Measurements from ENCODE around the gene KRT76.
A peak's percentile ranks its signal among the peaks of the same experiment; 100 is the strongest.

The KRT76 gene

DNA sequence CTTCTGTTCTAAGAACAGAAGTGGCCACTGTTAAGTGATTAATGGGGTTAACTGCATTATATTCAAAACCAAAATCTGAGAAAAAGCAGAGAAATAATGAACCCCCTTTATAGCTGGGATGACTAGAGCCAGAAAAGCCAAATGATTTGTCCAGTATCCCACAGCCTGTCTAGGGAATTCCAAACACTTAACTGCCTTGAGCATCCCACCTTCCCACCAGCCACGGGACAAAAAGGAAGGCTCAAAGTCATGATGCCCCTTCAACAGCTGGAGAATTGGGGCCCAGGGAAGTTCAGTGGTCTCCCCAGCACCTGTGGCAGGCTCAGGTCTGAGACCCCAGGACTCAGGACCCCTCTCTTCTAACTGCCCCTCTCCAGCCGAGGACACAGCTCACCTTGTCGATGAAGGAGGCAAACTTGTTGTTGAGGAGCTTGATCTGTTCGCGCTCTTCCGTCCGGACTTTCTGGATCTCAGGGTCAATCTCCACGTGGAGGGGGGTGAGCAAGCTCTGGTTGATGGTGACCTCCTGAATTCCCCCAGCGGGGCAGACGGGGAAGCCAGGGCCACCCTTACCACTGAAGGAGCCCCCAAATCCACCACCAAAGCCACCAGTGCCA is 36.2 kb upstream of the KRT76 start:
- DNase-seq (ENCODE audit: low spot score), result no peak

DNA sequence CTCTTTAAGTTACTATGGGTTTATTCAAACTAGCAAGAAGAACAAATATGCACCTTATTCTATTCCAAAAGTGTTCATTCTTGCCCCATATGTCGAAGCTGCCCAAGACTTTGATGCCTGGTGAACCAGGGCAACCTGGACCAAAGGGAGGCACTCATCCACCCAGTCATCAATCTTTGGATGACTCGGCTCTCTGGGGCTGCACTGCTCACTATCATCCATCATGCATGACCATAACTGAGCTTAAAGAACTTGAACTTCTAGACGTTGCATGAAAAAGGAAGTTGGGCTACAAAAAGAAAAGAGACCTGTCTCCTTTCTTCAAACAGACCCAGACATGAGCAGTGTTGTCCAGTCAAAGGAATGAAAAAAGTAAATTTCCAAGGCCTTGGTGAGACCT is 35.6 kb upstream of the KRT76 start:
- DNase-seq (ENCODE audit: low spot score), result no peak

DNA sequence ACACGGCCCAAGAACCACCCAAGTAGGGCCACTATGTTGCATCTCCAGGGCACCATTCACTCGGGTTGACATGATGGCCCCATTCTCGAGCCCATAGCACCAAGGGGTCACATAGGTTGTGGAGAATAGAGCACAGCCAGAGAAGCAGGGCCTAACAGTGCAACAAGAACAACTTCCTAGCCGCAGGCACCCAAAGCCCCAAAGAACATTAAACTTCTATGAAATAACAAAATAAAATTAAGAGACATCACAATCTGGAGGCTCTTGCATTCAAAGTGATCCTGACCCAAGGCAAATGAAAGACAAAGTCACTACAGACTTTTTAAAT is 34.9 kb upstream of the KRT76 start:
- no peak for DNase-seq (ENCODE audit: low spot score)

DNA sequence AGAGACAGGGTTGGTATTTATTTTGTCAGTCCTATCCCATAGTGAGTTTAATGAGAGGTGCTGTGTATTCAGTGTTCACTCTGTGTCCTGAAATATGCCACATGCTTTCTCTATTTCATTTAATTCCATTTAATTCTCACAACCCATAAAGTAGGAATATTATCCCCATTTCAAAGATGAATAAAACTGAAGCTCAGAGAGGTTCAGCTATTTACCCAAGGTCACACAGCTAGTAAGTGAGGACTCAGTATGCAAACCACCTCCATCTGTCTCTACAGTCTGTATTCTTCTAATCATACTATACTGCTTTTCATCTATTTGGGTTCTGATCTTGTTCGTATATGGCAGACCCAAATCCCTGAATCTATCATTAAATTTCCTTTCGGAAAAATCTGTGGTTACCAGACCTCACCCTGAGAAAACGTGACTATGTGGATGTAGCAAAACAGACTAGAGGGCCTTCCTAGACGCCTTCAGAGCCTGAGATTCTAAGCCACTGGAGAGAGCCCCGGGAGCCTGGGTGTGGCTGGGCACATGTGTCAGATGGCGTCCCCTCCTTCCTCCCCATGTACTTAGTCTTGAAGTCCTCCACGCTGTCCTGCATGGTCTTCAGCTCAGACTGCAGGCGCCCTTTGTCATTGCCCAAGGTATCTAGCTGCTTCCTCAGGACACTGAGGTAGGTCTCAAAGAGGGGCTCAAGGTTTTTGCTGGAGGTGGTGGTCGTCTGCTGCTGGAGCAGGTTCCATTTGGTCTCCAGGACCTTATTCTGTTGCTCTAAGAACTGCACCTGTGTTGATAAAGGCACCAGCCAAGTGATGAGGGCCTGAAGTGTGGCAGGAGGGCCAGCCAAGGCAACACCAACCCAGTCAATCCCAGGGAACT is 34.3 kb upstream of the KRT76 start:
- no peak for DNase-seq (ENCODE audit: low spot score)

- no peak for DNase-seq (ENCODE audit: low spot score)
Measured at GRCh38 chr12:52810554-52810953, 33.4 kb upstream of the KRT76 start.

DNA sequence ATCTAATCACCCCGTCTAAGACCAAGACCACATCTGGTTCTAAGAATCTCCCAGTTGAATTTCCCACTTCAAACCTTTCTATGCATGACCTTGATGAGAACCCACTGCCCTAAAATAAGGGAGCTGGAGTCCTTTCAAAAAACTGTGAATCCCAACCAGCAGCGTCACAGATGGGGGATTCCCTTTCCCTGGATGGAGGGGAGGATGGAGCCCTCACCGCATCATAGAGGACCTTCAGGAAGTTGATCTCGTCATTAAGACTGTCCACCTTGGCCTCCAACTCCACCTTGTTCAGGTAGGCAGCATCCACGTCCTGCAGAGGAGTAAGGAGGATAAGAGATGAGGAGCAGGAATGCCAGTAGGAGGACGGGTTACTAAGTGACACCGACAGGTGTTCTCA is 32.0 kb upstream of the KRT76 start:
- DNase-seq (ENCODE audit: low spot score), result no peak

GRCh38 chr12:52808573-52809160 is 31.5 kb upstream of the KRT76 start:
- no peak for DNase-seq (ENCODE audit: low spot score)

GRCh38 chr12:52807544-52808470 is 30.7 kb upstream of the KRT76 start:
- DNase-seq (ENCODE audit: low spot score), result no peak

GRCh38 chr12:52806821-52807543 is 29.8 kb upstream of the KRT76 start:
- no peak for DNase-seq (ENCODE audit: low spot score)

- no peak for DNase-seq (ENCODE audit: low spot score)
Measured at GRCh38 chr12:52806169-52806811, 29.1 kb upstream of the KRT76 start.

DNA sequence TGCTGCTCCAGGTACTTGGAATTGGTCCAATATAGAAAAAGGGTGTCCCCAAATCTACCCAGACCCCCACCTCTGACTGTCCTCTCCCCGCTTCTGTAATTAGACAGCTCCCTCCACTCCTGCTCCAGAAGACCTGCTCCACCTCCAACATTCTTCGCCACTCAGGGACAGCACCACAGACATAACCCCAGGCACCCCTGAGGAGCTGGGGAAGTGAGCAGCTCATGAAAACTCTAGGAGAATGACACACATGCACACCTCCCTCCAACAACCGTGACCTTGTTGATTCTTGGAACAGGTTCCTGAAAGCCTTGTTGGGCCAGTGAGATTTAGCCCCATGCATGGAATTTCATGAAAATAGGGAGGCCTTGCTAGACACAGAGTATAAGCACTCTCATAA is 28.6 kb upstream of the KRT76 start:
- no peak for DNase-seq (ENCODE audit: low spot score)

- no peak for DNase-seq (ENCODE audit: low spot score)
Measured at GRCh38 chr12:52805000-52805399, 27.9 kb upstream of the KRT76 start.

- DNase-seq (ENCODE audit: low spot score), result no peak
Measured at GRCh38 chr12:52802442-52802841, 25.3 kb upstream of the KRT76 start.

DNA sequence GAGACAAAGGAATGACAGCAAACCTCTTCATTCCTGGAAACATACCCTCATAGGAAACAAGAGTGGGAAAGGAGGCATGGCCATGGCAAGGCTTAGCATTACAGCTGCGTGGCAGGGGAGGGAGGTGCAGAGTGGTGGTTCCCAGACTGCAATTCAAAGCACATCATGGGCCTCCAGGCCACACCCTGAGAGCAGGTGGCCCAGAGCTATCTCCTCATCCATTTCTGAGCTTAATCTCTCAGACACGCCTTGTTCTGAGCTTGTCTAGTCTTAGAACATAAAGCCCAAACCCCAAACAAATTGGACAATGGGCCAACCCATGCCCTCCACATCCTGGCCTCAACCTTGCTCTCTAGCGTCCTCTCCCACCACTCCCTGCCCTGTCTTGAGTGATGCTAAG is 24.6 kb upstream of the KRT76 start:
- no peak for DNase-seq (ENCODE audit: low spot score)

- no peak for DNase-seq (ENCODE audit: low spot score)
Measured at GRCh38 chr12:52800259-52800917, 23.2 kb upstream of the KRT76 start.

DNA sequence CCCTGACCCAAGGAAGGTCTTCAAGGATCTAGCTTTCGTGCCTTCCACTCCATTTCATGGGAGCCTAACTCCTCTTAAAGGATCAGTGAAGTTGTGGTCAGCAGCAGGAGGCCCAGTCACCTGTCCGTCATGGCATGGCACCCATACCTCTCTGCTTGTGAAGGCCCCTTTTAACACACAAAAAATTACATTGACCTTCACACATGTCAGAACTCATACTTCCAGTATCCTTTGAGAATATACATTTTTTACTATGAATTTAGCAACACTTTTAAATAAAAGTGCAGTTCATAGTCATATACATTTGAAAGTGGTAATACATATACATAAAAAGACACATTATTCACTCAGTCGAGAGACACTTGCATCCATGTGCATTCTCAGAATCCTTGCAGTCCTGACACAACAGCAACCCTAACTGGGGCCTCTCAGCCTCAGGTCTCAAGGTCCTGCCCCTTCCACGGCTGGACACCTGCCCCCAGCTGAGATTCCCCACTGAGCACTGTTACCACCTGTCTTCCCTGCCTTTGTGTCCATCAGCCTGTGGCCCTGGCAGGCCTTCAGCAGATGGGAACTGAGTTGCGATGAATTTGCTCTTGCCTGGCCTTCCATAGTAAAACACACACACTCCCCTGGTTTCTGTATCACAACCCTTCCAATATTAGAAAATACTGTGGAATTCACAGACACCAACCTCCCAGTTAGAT is 22.5 kb upstream of the KRT76 start:
- DNase-seq (ENCODE audit: low spot score), result no peak

- peak; percentile 20 for DNase-seq (ENCODE audit: low spot score)
Measured at GRCh38 chr12:52798671-52799504, 21.7 kb upstream of the KRT76 start.

DNA sequence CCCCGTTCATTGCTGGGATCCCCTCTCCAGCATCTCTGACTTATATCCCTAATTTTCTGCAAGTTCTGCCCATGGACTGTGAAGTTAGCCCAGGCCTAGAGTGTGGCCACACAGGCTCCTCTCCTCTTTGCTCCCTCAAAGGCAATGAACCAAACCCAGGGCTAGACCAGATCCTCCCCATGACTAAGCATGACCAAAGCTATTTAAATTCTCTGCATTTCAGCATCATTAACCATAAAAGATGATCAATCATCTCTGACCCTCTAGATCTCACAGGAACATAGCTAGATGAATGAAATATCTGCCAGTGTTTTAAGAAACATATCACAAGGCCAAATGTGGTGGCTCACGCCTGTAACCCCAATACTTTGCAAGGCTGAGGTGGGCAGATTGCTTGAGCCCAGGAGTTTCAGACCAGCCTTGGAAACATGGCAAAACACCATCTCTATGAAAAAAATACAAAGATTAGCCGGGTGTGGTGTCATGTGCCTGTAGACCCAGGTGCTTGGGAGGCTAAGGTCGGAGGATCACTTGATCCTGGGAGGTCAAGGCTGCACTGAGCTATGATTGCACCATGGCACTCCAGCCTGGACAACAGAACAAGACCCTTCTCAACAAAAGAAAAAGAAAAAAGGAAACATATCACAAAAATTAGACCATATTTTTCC is 21.0 kb upstream of the KRT76 start:
- no peak for DNase-seq (ENCODE audit: low spot score)

- DNase-seq (ENCODE audit: low spot score), result no peak
Measured at GRCh38 chr12:52797529-52797894, 20.4 kb upstream of the KRT76 start.

All from RKO (cell line).